Mesenchymal stem cell (in vitro differentiated cells and primary cell): Measurements from ENCODE around the gene RABGAP1L.

ENCODE experiments used
- DNase-seq: peaks from one replicate; pipeline ENCODE4 v3.0.0-alpha.2; 2013
- H2AFZ ChIP-seq: one replicate; pipeline ENCODE4 v1.6.1; 2013; ENCODE audit warnings: low read depth, mild to moderate bottlenecking, control low read depth, inconsistent platforms, low read length, moderate library complexity
- H2AK5ac ChIP-seq: 2 replicates; pipeline ENCODE4 v1.6.1; 2013; ENCODE audit warnings: low read length, moderate library complexity, mild to moderate bottlenecking, inconsistent platforms; ENCODE audit not compliant: severe bottlenecking
- H2BK120ac ChIP-seq: one replicate; pipeline ENCODE4 v1.6.1; 2013; ENCODE audit warnings: low read depth, mild to moderate bottlenecking, inconsistent platforms, low read length, moderate library complexity
- H2BK12ac ChIP-seq, 2 experiments: one replicate each; pipeline ENCODE4 v1.6.1; 2013; ENCODE audit warnings: inconsistent platforms in 2 of 2, low read length in 2 of 2, mild to moderate bottlenecking in 2 of 2, moderate library complexity in 2 of 2, control low read depth in 1 of 2
- H2BK15ac ChIP-seq: one replicate; pipeline ENCODE4 v1.6.1; 2013; ENCODE audit warnings: mild to moderate bottlenecking, low read depth, inconsistent platforms; ENCODE audit not compliant: poor library complexity, severe bottlenecking
- H2BK5ac ChIP-seq: 2 replicates; pipeline ENCODE4 v1.6.1; 2013; ENCODE audit warnings: low read depth, mild to moderate bottlenecking, low read length, control low read depth, inconsistent platforms; ENCODE audit not compliant: poor library complexity, severe bottlenecking
- H3K14ac ChIP-seq, 2 experiments: one replicate each; pipeline ENCODE4 v1.6.1; 2013; ENCODE audit warnings: inconsistent platforms in 2 of 2, low read length in 2 of 2, control low read depth in 1 of 2, mild to moderate bottlenecking in 1 of 2, moderate library complexity in 1 of 2
- H3K18ac ChIP-seq, 2 experiments: one replicate each; pipeline ENCODE4 v1.6.1; 2013; ENCODE audit warnings: inconsistent platforms in 2 of 2, low read length in 2 of 2, control low read depth in 1 of 2, low read depth in 1 of 2, mild to moderate bottlenecking in 1 of 2
- H3K23ac ChIP-seq, 2 experiments: one replicate each; pipeline ENCODE4 v1.6.1; 2013; ENCODE audit warnings: inconsistent platforms in 2 of 2, low read length in 2 of 2, mild to moderate bottlenecking in 2 of 2, moderate library complexity in 2 of 2, control low read depth in 1 of 2
- H3K27ac ChIP-seq: 2 replicates; pipeline ENCODE4 v1.5.1; 2013; ENCODE audit warnings: mild to moderate bottlenecking, moderate library complexity, low read length, control low read depth, inconsistent platforms; ENCODE audit not compliant: poor library complexity, severe bottlenecking
- H3K27me3 ChIP-seq, 2 experiments: 2 replicates each; pipeline versions ENCODE4 v1.6.1 to v1.7.0; 2013; ENCODE audit warnings: low read length in 2 of 2, mild to moderate bottlenecking in 2 of 2, moderate library complexity in 2 of 2, control low read depth in 1 of 2, inconsistent platforms in 1 of 2; ENCODE audit not compliant: control insufficient read depth in 1 of 2, insufficient read depth in 1 of 2
- H3K36me3 ChIP-seq, 2 experiments: 2 replicates each; pipeline versions ENCODE4 v1.6.1 to v1.7.0; 2013; ENCODE audit warnings: low read length in 2 of 2, control low read depth in 1 of 2, inconsistent platforms in 1 of 2, low read depth in 1 of 2, mild to moderate bottlenecking in 1 of 2; ENCODE audit not compliant: insufficient read depth in 2 of 2, control insufficient read depth in 1 of 2
- H3K4ac ChIP-seq, 2 experiments: one replicate each; pipeline ENCODE4 v1.6.1; 2013; ENCODE audit warnings: inconsistent platforms in 2 of 2, low read length in 2 of 2, mild to moderate bottlenecking in 2 of 2, moderate library complexity in 2 of 2, control low read depth in 1 of 2, low read depth in 1 of 2
- H3K4me1 ChIP-seq: 2 replicates; pipeline ENCODE4 v1.6.1; 2013; ENCODE audit warnings: low read depth, low read length, control low read depth; ENCODE audit not compliant: control insufficient read depth, insufficient read depth
- H3K4me2 ChIP-seq: 2 replicates; pipeline ENCODE4 v1.6.1; 2013; ENCODE audit warnings: low read length, mild to moderate bottlenecking, inconsistent platforms; ENCODE audit not compliant: poor library complexity, severe bottlenecking
- H3K4me3 ChIP-seq, 2 experiments: 2 replicates each; pipeline versions ENCODE4 v1.5.1 to v1.7.0; 2013; ENCODE audit warnings: low read length in 2 of 2, mild to moderate bottlenecking in 2 of 2, control low read depth in 1 of 2, low read depth in 1 of 2; ENCODE audit not compliant: insufficient read depth in 1 of 2
- H3K79me1 ChIP-seq: replicated peaks from 2 replicates; pipeline ENCODE4 v1.6.1; 2013; ENCODE audit warnings: mild to moderate bottlenecking, control low read depth, low read length, inconsistent platforms; ENCODE audit not compliant: poor library complexity, severe bottlenecking
- H3K9ac ChIP-seq: 2 replicates; pipeline ENCODE4 v1.7.0; 2013; ENCODE audit warnings: mild to moderate bottlenecking, low read length, moderate library complexity
- H3K9me3 ChIP-seq: 2 replicates; pipeline ENCODE4 v1.7.0; 2013; ENCODE audit warnings: mild to moderate bottlenecking, low read length; ENCODE audit not compliant: control insufficient read depth
- H4K8ac ChIP-seq: one replicate; pipeline ENCODE4 v1.6.1; 2013; ENCODE audit warnings: inconsistent platforms, mild to moderate bottlenecking, low read length, moderate library complexity
- H4K91ac ChIP-seq: one replicate; pipeline ENCODE4 v1.6.1; 2013; ENCODE audit warnings: mild to moderate bottlenecking, low read length, inconsistent platforms
- WGBS: methylation state at CpG from one replicate; pipeline ENCODE4 v1.1.7; 2013; ENCODE audit warnings: mixed read lengths; 5-methylcytosine and 5-hydroxymethylcytosine counted together

Gene RABGAP1L

DNA sequence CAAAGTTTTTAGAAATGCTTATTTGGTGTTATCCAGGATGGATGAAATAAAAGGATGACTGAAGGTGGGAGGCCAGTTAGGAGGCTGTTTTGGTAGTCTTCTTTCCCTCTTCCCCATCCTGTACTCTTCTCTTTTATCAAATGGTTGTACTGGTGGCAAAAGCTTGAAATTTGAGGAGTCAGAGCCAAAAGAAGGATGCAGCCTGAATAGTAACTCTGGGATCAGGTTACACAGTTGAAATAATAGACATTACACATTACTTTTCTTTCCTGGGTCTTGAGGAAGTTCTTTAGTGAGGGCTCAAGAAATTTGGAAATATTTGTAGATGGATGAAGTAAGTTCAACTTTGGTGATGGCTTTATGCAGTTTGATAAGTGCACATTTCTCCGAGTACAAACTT lies 397.1 kb downstream of the RABGAP1L start:
- no peak overlapping the region for H2BK120ac ChIP-seq
- no peak overlapping the region for H3K14ac ChIP-seq
- H2BK12ac ChIP-seq, result no peak overlapping the region
- no peak overlapping the region for H3K4me3 ChIP-seq
- no peak overlapping the region for H2AK5ac ChIP-seq
- no peak overlapping the region for H3K9ac ChIP-seq
- H3K18ac ChIP-seq, result no peak overlapping the region
- 92% methylated on average over 1 of the region's 1 CpG for WGBS
- no peaks in the 10 kb centered on the region for H3K79me1 ChIP-seq
- no peak overlapping the region for H3K4me2 ChIP-seq
- H2BK5ac ChIP-seq, result no peak overlapping the region
- no peak overlapping the region for H2AFZ ChIP-seq
- no peak overlapping the region for H4K8ac ChIP-seq
- H3K27ac ChIP-seq, result no peak overlapping the region
- no peak overlapping the region for H3K4ac ChIP-seq
- H3K4me1 ChIP-seq, result no peaks in the 10 kb centered on the region
- no peak overlapping the region for H2BK15ac ChIP-seq
- H3K9me3 ChIP-seq, result no peaks in the 10 kb centered on the region
- no peak overlapping the region for H4K91ac ChIP-seq
- no peak overlapping the region for H3K23ac ChIP-seq
- DNase-seq, result no peak
- no peaks in the 10 kb centered on the region for H3K36me3 ChIP-seq
- H3K27me3 ChIP-seq, result no peaks in the 10 kb centered on the region

DNA sequence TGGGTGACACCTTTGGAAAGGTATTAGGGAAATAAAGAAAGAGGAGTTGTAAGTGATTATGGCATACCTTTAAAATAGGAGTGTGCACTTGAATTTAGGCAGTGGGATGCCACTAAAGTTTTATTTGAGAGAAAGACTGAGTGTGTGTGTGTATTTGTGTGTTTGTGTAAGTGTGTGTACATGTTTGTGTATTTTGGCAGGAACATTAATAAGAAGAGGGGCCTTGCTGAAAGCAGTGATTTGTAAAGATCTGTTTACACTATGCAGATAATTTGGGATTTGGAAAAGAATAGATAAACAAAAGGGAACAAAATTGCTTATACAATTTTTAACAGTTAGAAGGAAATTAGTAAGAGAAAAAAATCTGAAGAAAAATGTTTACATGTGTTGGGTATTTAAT lies 409.2 kb downstream of the RABGAP1L start:
- Histone ChIP-seq H3K14ac (no peak overlapping the region), H3K23ac (no peak overlapping the region), H3K79me1 (peaks cover 3% of the 10 kb centered on the region), H3K27ac (no peak overlapping the region), H3K9me3 (no peaks in the 10 kb centered on the region), H2BK120ac (no peak overlapping the region), H3K27me3 (no peaks in the 10 kb centered on the region), H2AK5ac (no peak overlapping the region), H3K4me1 (no peaks in the 10 kb centered on the region), H2BK5ac (no peak overlapping the region), H3K18ac (no peak overlapping the region), H2BK12ac (no peak overlapping the region), H3K9ac (no peak overlapping the region), H3K36me3 (peaks cover 0 to 2% of the 10 kb centered on the region in 2 experiments), H3K4me3 (no peak overlapping the region), H3K4me2 (no peak overlapping the region), H2AFZ (no peak overlapping the region), H2BK15ac (no peak overlapping the region), H3K4ac (no peak overlapping the region), H4K8ac (no peak overlapping the region), H4K91ac (no peak overlapping the region)
- no peak for DNase-seq

DNA sequence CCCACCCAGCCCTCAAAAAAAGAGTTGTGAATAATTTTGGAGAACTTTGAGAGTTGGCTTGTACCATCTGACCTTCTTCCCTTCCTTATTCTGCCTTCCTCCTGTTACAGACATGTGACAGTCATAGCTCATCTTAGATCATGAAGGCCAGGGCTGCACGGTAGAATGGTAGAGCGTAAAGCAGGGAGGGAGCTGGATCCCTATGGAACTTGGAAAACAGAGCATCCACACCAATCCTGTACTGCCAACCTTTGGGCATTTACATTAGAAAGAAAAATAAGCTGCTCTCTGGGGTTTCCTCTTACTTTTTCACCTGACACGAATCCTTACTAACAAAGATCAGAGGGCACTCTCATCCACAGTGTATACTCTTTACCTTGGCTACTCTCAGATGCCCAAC lies 409.9 kb downstream of the RABGAP1L start:
- Histone ChIP-seq H2BK5ac (no peak overlapping the region), H3K4me3 (no peak overlapping the region)
- WGBS, result 100% methylated on average over 2 of the region's 3 CpGs

DNA sequence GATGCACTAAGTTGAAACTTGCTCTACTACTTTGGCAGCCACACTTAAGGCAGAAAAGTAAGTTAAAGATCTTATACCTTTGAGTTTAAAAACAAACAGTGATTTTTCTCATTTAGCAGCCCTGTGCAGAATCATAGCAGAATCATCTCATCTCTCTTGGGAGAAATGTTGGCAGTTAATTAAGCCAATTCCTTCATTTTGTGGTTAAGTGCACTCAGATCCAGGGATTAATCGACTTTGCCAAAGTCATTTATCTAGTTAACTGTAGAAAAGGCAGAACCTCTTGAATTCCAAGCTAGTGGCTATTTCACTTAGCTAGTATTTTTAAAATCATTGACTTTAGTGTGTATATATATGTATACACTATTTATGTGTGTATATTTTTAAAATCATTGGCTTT lies 413.5 kb downstream of the RABGAP1L start:
- no peaks in the 10 kb centered on the region for H3K27me3 ChIP-seq
- no peak overlapping the region for H3K23ac ChIP-seq
- peaks cover 18% of the 10 kb centered on the region for H3K9me3 ChIP-seq
- no peak for DNase-seq
- H3K4ac ChIP-seq, result no peak overlapping the region
- H3K79me1 ChIP-seq, result peaks cover 3% of the 10 kb centered on the region
- no peak overlapping the region for H4K91ac ChIP-seq
- H3K4me3 ChIP-seq, result no peak overlapping the region
- H3K18ac ChIP-seq, result no peak overlapping the region
- H3K9ac ChIP-seq, result no peak overlapping the region
- no CpG with 5 or more reads among the region's 1 CpG for WGBS
- no peak overlapping the region for H3K4me2 ChIP-seq
- no peak overlapping the region for H4K8ac ChIP-seq
- H3K14ac ChIP-seq, result no peak overlapping the region
- peaks cover 0 to 2% of the 10 kb centered on the region in 2 experiments for H3K36me3 ChIP-seq
- no peak overlapping the region for H2BK5ac ChIP-seq
- H2BK12ac ChIP-seq, result no peak overlapping the region
- no peak overlapping the region for H2BK15ac ChIP-seq
- no peak overlapping the region for H2AFZ ChIP-seq
- no peak overlapping the region for H2BK120ac ChIP-seq
- H2AK5ac ChIP-seq, result no peak overlapping the region
- H3K27ac ChIP-seq, result no peak overlapping the region
- no peaks in the 10 kb centered on the region for H3K4me1 ChIP-seq

More for the DNA sequence above, 409.9 kb downstream of the RABGAP1L start:
- Histone ChIP-seq H2BK12ac (no peak overlapping the region), H3K18ac (no peak overlapping the region), H3K79me1 (peaks cover 3% of the 10 kb centered on the region), H4K91ac (no peak overlapping the region), H4K8ac (no peak overlapping the region), H2BK15ac (no peak overlapping the region), H3K14ac (no peak overlapping the region), H3K9me3 (no peaks in the 10 kb centered on the region), H3K23ac (no peak overlapping the region), H3K4me2 (no peak overlapping the region), H3K36me3 (peaks cover 0 to 2% of the 10 kb centered on the region in 2 experiments), H3K4me1 (no peaks in the 10 kb centered on the region), H3K27me3 (no peaks in the 10 kb centered on the region), H3K9ac (no peak overlapping the region), H3K4ac (no peak overlapping the region), H2BK120ac (no peak overlapping the region), H2AFZ (no peak overlapping the region), H2AK5ac (no peak overlapping the region), H3K27ac (no peak overlapping the region)
- no peak for DNase-seq
